Adrenal gland (tissue), 12 donors: ENCODE results near the gene SH3BP4. TPM values are rescaled to one million over a fixed set of nuclear protein-coding genes. Genes with fewer than 3 reads are reported as not detected.

Experiments used
- DNase-seq, 7 donors: peaks; one replicate each; pipeline ENCODE4 v3.0.0-alpha.2; 2019 to 2020
- H3K27ac ChIP-seq, 5 donors: fragments of 200-600 bp; sonication (generic) in 4 of 5; 1 replicate in 3 of 5; 2 replicates in 2 of 5; pipeline versions ENCODE4 v1.5.1 to v1.8.0; 2016 to 2020; ENCODE audit warnings: mild to moderate bottlenecking in 1 of 5
- H3K27me3 ChIP-seq: fragments of 200-600 bp; 2 replicates; pipeline ENCODE4 v1.8.0; 2021
- H3K36me3 ChIP-seq, 2 donors: fragments of 200-600 bp; replicated peaks in 1 of 2; 1 replicate in 1 of 2; 2 replicates in 1 of 2; pipeline versions ENCODE4 v1.5.1 to v1.8.0; 2018 to 2022
- H3K4me1 ChIP-seq, 2 donors: fragments of 200-600 bp; replicated peaks in 1 of 2; 1 replicate in 1 of 2; 2 replicates in 1 of 2; pipeline versions ENCODE4 v1.5.1 to v1.8.0; 2018 to 2021
- H3K4me3 ChIP-seq, 4 donors: fragments of 200-600 bp; sonication (generic) in 3 of 4; one replicate each; pipeline ENCODE4 v1.5.1; 2016 to 2018
- H3K9me3 ChIP-seq, 3 donors: fragments of 200-600 bp; sonication (generic) in 1 of 3; replicated peaks in 1 of 3; 1 replicate in 2 of 3; 2 replicates in 1 of 3; pipeline versions ENCODE4 v1.5.1 to v1.8.0; 2016 to 2021
- CTCF ChIP-seq, 6 experiments: fragments of 450-650 bp in 4 of 6; fragments of 200-600 bp in 2 of 6; sonication (generic) in 1 of 6; IDR thresholded peaks; 1 replicate in 5 of 6; 2 replicates in 1 of 6; pipeline versions ENCODE4 v1.5.1 to v1.8.0; 2016 to 2021; ENCODE audit warnings: antibody characterized with exemption in 6 of 6, mild to moderate bottlenecking in 2 of 6, moderate library complexity in 1 of 6
- POLR2A ChIP-seq, 2 donors: fragments of 450-650 bp; IDR thresholded peaks; one replicate each; pipeline ENCODE4 v1.6.1; 2017; ENCODE audit warnings: antibody characterized with exemption in 2 of 2, mild to moderate bottlenecking in 2 of 2, moderate library complexity in 1 of 2
- WGBS, 4 donors: extraction: QIAGEN DNeasy Blood & Tissue Kit in 2 of 4; methylation state at CpG; one replicate each; pipeline versions ENCODE4 v1.1.5 to v1.1.7; 2013 to 2017; 5-methylcytosine and 5-hydroxymethylcytosine counted together
- intact Hi-C, 2 donors: fragments of 100-400 bp; cut with DNase I; formaldehyde crosslinking; loops; one replicate each; pipeline versions ENCODE4 v1.14.1 to v1.15.0; 2022 to 2023
- polyA plus RNA-seq, 3 donors: library from polyadenylated mRNA; stranded (reverse); fragments of 200-250 nt in 2 of 3; fragments of 350-450 nt in 1 of 3; fragmentation: Illumina TruSeq in 1 of 3; extraction: RNeasy Lipid Tissue Mini Kit (QIAGEN cat#74804) in 1 of 3; gene quantifications; one replicate each; pipeline ENCODE4 v1.2.3, GENCODE V29; 2013 to 2014
- total RNA-seq, 9 donors: library from RNA; depleted of rRNA in 4 of 9; stranded (reverse); fragments of >200 nt in 4 of 9; fragments of 120-200 nt in 1 of 9; fragmentation: NEBNext Ultra II Directional in 1 of 9; extraction: Animal tissue kit (Norgen Biotek cat#: 25700) in 1 of 9; gene quantifications; one replicate each; pipeline versions ENCODE4 v1.1.0 to v1.2.4, GENCODE V29; 2013 to 2023
- donor health status: healthy with polysubstance abuse.
- donor health status: Bipolar disorder and iron deficiency.
- donor health status: DM: yes; HTN: yes; CAD: no.
- donor health status: DM: no; HTN: no; CAD: no.
- donor health status: DM: no; HTN: no; CAD: no.
- donor health status: DM: yes; HTN: yes; CAD: no.

SH3BP4 gene
- total and polyA plus RNA-seq, 12 donors = 5.1 to 26.9 (median 19.9) TPM

- peaks cover 0 to 2% of the 10 kb centered on the region in 2 donors for H3K4me1 ChIP-seq
- intact Hi-C loops = no loop called here
- 89 to 95% (median 92%) methylated on average over 19 to 29 of the region's 29 CpGs for WGBS, 4 donors
Measured at GRCh38 chr2:234994438-234995321, 42.9 kb downstream of the SH3BP4 start.

GRCh38 chr2:234995332-234996068 is 43.7 kb downstream of the SH3BP4 start:
- no peaks in the 10 kb centered on the region for H3K27me3 ChIP-seq
- 85 to 89% (median 87%) methylated on average over 14 to 24 of the region's 24 CpGs for WGBS, 4 donors
- TF ChIP-seq POLR2A (IDR thresholded peaks at IDR 0.05) (no peak), CTCF (IDR thresholded peaks at IDR 0.05) (no peak)
- intact Hi-C loops = no loop called here
- H3K36me3 ChIP-seq = no peaks in the 10 kb centered on the region
- H3K27ac ChIP-seq = no peak overlapping the region
- no peak for DNase-seq
- H3K9me3 ChIP-seq = no peaks in the 10 kb centered on the region
- H3K4me1 ChIP-seq = no peaks in the 10 kb centered on the region
- no peak overlapping the region for H3K4me3 ChIP-seq

More at GRCh38 chr2:234994438-234995321, 42.9 kb downstream of the SH3BP4 start:
- Histone ChIP-seq H3K27me3 (no peaks in the 10 kb centered on the region), H3K4me3 (no peak overlapping the region), H3K27ac (no peak overlapping the region), H3K9me3 (no peaks in the 10 kb centered on the region), H3K36me3 (no peaks in the 10 kb centered on the region)
- TF ChIP-seq CTCF (IDR thresholded peaks at IDR 0.05) (no peak), POLR2A (IDR thresholded peaks at IDR 0.05) (no peak)
- no peak for DNase-seq

GRCh38 chr2:234996069-234996940 is 44.5 kb downstream of the SH3BP4 start:
- WGBS, 4 donors = 85 to 92% (median 88%) methylated on average over 14 to 18 of the region's 18 CpGs
- H3K4me3 ChIP-seq = no peak overlapping the region
- intact Hi-C loops = no loop called here
- no peak for DNase-seq
- TF ChIP-seq POLR2A (IDR thresholded peaks at IDR 0.05) = no peak
- no peak for TF ChIP-seq CTCF (IDR thresholded peaks at IDR 0.05)
- peaks cover 0 to 6% of the 10 kb centered on the region in 2 donors for H3K4me1 ChIP-seq
- no peaks in the 10 kb centered on the region for H3K27me3 ChIP-seq
- H3K27ac ChIP-seq = no peak overlapping the region
- H3K9me3 ChIP-seq = no peaks in the 10 kb centered on the region
- no peaks in the 10 kb centered on the region for H3K36me3 ChIP-seq

- 91 to 96% (median 94%) methylated on average over 9 to 13 of the region's 13 CpGs for WGBS, 4 donors
- no peaks in the 10 kb centered on the region for H3K27me3 ChIP-seq
- no peaks in the 10 kb centered on the region for H3K9me3 ChIP-seq
- H3K4me3 ChIP-seq = no peak overlapping the region
- H3K36me3 ChIP-seq = no peaks in the 10 kb centered on the region
- no peak overlapping the region for H3K27ac ChIP-seq
- TF ChIP-seq CTCF (IDR thresholded peaks at IDR 0.05) (no peak), POLR2A (IDR thresholded peaks at IDR 0.05) (no peak)
- peaks cover 0 to 12% of the 10 kb centered on the region in 2 donors for H3K4me1 ChIP-seq
- intact Hi-C loops = no loop called here
- DNase-seq = no peak
Measured at GRCh38 chr2:234996941-234997270, 45.1 kb downstream of the SH3BP4 start.
